ENCODE data around the gene NKX6-2.
"Not testable (repeated sequence)": the region's sequence is repeated elsewhere in the genome, so short reads cannot be mapped to it uniquely, and the experiment has no call there.

The NKX6-2 gene

DNA sequence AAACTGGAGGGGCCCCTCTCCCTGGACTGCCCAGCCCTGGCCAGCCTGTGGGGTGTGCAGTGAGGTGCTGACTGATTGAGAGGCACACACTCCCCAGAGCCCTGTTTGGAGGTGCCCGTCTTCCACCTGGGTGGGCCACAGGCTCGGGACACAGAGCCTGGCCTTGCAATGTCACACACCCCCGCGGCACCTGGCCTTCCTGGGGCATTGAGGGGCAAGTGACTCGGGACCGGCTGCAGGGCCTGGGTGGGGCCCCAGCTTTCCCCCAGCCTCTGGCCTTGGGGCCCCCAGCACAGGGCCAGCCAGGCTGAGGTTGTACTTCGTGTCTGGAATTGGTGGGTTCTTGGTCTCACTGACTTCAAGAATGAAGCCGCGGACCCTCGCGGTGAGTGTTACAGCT lies 13.9 kb upstream of the NKX6-2 start:
- H3K9me3 ChIP-seq (ENCODE audit: low read length), result no peaks in the 10 kb centered on the region
- H4K20me1 ChIP-seq (ENCODE audit: insufficient read depth, low read length), result no peaks in the 10 kb centered on the region
- no peak overlapping the region for H3K27ac ChIP-seq (ENCODE audit: low read depth, low read length, poor library complexity, severe bottlenecking)
- TF ChIP-seq EZH2 (IDR thresholded peaks at IDR 0.05; ENCODE audit: borderline replicate concordance, low read length), result no peak
- TF ChIP-seq, protein P1, sequence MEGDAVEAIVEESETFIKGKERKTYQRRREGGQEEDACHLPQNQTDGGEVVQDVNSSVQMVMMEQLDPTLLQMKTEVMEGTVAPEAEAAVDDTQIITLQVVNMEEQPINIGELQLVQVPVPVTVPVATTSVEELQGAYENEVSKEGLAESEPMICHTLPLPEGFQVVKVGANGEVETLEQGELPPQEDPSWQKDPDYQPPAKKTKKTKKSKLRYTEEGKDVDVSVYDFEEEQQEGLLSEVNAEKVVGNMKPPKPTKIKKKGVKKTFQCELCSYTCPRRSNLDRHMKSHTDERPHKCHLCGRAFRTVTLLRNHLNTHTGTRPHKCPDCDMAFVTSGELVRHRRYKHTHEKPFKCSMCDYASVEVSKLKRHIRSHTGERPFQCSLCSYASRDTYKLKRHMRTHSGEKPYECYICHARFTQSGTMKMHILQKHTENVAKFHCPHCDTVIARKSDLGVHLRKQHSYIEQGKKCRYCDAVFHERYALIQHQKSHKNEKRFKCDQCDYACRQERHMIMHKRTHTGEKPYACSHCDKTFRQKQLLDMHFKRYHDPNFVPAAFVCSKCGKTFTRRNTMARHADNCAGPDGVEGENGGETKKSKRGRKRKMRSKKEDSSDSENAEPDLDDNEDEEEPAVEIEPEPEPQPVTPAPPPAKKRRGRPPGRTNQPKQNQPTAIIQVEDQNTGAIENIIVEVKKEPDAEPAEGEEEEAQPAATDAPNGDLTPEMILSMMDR (IDR thresholded peaks at IDR 0.05; ENCODE audit: low read length), result no peak
- no peaks in the 10 kb centered on the region for H3K27me3 ChIP-seq (ENCODE audit: insufficient read depth, low read length)
- H3F3A ChIP-seq (ENCODE audit: insufficient read depth, low read length), result no peaks in the 10 kb centered on the region
- no peak overlapping the region for H3K9ac ChIP-seq (ENCODE audit: low read length)
- H3K4me1 ChIP-seq (ENCODE audit: insufficient read depth, low read length, severe bottlenecking), result no peaks in the 10 kb centered on the region
- no peaks in the 10 kb centered on the region for H3K79me2 ChIP-seq (ENCODE audit: insufficient read depth, low read length)
- no peak overlapping the region for H2AFZ ChIP-seq (ENCODE audit: low read length)
- no peaks in the 10 kb centered on the region for H3K9me2 ChIP-seq (ENCODE audit: low read depth, low read length)
- H3K4me2 ChIP-seq (ENCODE audit: low read length), result no peak overlapping the region
- H3K36me3 ChIP-seq (ENCODE audit: insufficient read depth, low read length), result no peaks in the 10 kb centered on the region
- H3K4me3 ChIP-seq (ENCODE audit: low read depth, low read length, poor library complexity, severe bottlenecking), result no peak overlapping the region

DNA sequence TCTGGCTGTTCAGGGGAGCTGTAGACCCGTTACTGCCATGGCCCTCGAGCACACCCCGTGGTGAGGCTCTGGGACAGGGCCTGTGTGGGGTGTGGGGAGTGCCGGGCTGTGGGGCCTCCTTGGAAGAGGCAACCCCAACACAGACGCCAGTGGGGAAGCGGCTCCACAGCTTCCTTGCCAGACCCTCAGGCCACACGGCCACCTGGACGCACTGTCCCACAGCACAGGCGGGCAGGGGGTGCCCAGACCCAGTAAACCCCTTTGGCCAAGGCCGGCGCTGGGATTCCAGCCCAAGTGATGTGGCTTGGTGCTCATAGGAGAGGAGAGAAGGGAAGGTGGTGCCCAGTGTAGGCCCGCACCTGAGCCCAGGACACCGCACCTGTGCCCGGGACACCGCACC lies 12.9 kb upstream of the NKX6-2 start:
- no peak overlapping the region for H3K9ac ChIP-seq (ENCODE audit: low read length)
- no peaks in the 10 kb centered on the region for H4K20me1 ChIP-seq (ENCODE audit: insufficient read depth, low read length)
- no peaks in the 10 kb centered on the region for H3K79me2 ChIP-seq (ENCODE audit: insufficient read depth, low read length)
- H3K4me1 ChIP-seq (ENCODE audit: insufficient read depth, low read length, severe bottlenecking), result no peaks in the 10 kb centered on the region
- no peaks in the 10 kb centered on the region for H3K36me3 ChIP-seq (ENCODE audit: insufficient read depth, low read length)
- H3K9me3 ChIP-seq (ENCODE audit: low read length), result no peaks in the 10 kb centered on the region
- H2AFZ ChIP-seq (ENCODE audit: low read length), result no peak overlapping the region
- no peak overlapping the region for H3K4me3 ChIP-seq (ENCODE audit: low read depth, low read length, poor library complexity, severe bottlenecking)
- H3K27ac ChIP-seq (ENCODE audit: low read depth, low read length, poor library complexity, severe bottlenecking), result no peak overlapping the region
- H3K4me2 ChIP-seq (ENCODE audit: low read length), result no peak overlapping the region
- no peaks in the 10 kb centered on the region for H3K9me2 ChIP-seq (ENCODE audit: low read depth, low read length)
- no peak for TF ChIP-seq EZH2 (IDR thresholded peaks at IDR 0.05; ENCODE audit: borderline replicate concordance, low read length)
- TF ChIP-seq, protein P1 (IDR thresholded peaks at IDR 0.05; ENCODE audit: low read length), result no peak
- H3K27me3 ChIP-seq (ENCODE audit: insufficient read depth, low read length), result no peaks in the 10 kb centered on the region
- H3F3A ChIP-seq (ENCODE audit: insufficient read depth, low read length), result no peaks in the 10 kb centered on the region

DNA sequence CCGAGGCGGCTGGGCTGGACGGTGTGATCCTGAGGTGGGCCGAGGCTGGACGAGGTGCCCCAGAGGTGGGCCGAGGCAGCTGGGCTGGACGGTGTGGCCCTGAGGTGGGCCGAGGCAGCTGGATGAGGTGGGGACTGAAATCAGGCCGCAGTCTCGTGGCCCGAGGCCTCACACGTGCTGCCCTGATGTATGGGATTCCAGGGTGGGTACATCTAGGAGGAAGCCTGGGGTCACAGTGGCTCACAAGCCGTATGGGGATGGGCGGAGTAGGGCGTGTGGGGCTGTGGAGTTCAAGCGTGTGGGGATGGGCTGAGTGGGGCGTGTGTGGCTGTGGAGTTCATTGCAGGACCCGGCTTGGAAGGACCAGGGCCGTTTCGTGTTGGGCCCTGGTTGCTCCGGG lies 12.5 kb upstream of the NKX6-2 start:
- no peaks in the 10 kb centered on the region for H3K36me3 ChIP-seq (ENCODE audit: insufficient read depth, low read length)
- H3K9me3 ChIP-seq (ENCODE audit: low read length), result no peaks in the 10 kb centered on the region
- no peaks in the 10 kb centered on the region for H3F3A ChIP-seq (ENCODE audit: insufficient read depth, low read length)
- no peak overlapping the region for H3K9ac ChIP-seq (ENCODE audit: low read length)
- H3K9me2 ChIP-seq (ENCODE audit: low read depth, low read length), result no peaks in the 10 kb centered on the region
- H3K4me1 ChIP-seq (ENCODE audit: insufficient read depth, low read length, severe bottlenecking), result no peaks in the 10 kb centered on the region
- no peak overlapping the region for H3K4me2 ChIP-seq (ENCODE audit: low read length)
- no peak overlapping the region for H3K4me3 ChIP-seq (ENCODE audit: low read depth, low read length, poor library complexity, severe bottlenecking)
- no peak overlapping the region for H2AFZ ChIP-seq (ENCODE audit: low read length)
- no peaks in the 10 kb centered on the region for H3K79me2 ChIP-seq (ENCODE audit: insufficient read depth, low read length)
- no peaks in the 10 kb centered on the region for H4K20me1 ChIP-seq (ENCODE audit: insufficient read depth, low read length)
- H3K27me3 ChIP-seq (ENCODE audit: insufficient read depth, low read length), result no peaks in the 10 kb centered on the region
- H3K27ac ChIP-seq (ENCODE audit: low read depth, low read length, poor library complexity, severe bottlenecking), result no peak overlapping the region
- TF ChIP-seq EZH2 (IDR thresholded peaks at IDR 0.05; ENCODE audit: borderline replicate concordance, low read length), result no peak
- TF ChIP-seq, protein P1 (IDR thresholded peaks at IDR 0.05; ENCODE audit: low read length), result no peak

DNA sequence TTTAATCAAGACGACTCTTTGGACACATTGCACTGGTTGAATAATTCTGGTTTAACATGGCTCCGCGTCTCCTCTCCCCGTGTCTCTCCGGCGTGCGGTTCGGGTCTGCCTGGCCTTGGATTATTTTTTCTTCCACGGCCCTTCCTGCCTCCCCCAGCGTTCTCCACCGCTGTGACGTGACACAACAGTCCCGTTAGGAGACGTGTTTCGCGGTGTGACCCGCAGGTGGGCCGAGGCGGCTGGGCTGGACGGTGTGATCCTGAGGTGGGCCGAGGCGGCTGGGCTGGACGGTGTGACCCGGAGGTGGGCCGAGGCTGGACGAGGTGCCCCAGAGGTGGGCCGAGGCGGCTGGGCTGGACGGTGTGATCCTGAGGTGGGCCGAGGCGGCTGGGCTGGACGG lies 12.0 kb upstream of the NKX6-2 start:
- not testable (repeated sequence) for H3K79me2 ChIP-seq (ENCODE audit: insufficient read depth, low read length); H3K27ac ChIP-seq (ENCODE audit: low read depth, low read length, poor library complexity, severe bottlenecking); H4K20me1 ChIP-seq (ENCODE audit: insufficient read depth, low read length); H2AFZ ChIP-seq (ENCODE audit: low read length); H3K9me3 ChIP-seq (ENCODE audit: low read length); H3K4me1 ChIP-seq (ENCODE audit: insufficient read depth, low read length, severe bottlenecking); H3K36me3 ChIP-seq (ENCODE audit: insufficient read depth, low read length); H3K9me2 ChIP-seq (ENCODE audit: low read depth, low read length); H3F3A ChIP-seq (ENCODE audit: insufficient read depth, low read length); H3K4me2 ChIP-seq (ENCODE audit: low read length); H3K9ac ChIP-seq (ENCODE audit: low read length); H3K27me3 ChIP-seq (ENCODE audit: insufficient read depth, low read length); H3K4me3 ChIP-seq (ENCODE audit: low read depth, low read length, poor library complexity, severe bottlenecking)
